Sigmoid colon (tissue), 4 donors: ENCODE results near the gene COMP.

Experiments
- CTCF ChIP-seq, 4 experiments: fragments of 450-650 bp in 3 of 4; fragments of 200-600 bp in 1 of 4; IDR thresholded peaks; one replicate each; pipeline ENCODE4 v1.5.1; 2016 to 2019; ENCODE audit warnings: antibody characterized with exemption in 4 of 4, mild to moderate bottlenecking in 3 of 4, moderate library complexity in 2 of 4
- EP300 ChIP-seq, 4 donors: sonication (generic); formaldehyde crosslinking; IDR thresholded peaks; one replicate each; pipeline ENCODE4 v1.6.1; 2017; ENCODE audit warnings: antibody characterized with exemption in 4 of 4
- POLR2A ChIP-seq, 2 donors: fragments of 450-650 bp; IDR thresholded peaks; one replicate each; pipeline ENCODE4 v1.6.1; 2016; ENCODE audit warnings: antibody characterized with exemption in 2 of 2, mild to moderate bottlenecking in 2 of 2, moderate library complexity in 2 of 2
- POLR2AphosphoS5 ChIP-seq, 4 donors: sonication (generic); formaldehyde crosslinking; IDR thresholded peaks; one replicate each; pipeline ENCODE4 v1.6.1; 2017; ENCODE audit warnings: antibody characterized with exemption in 4 of 4

- TF ChIP-seq CTCF (IDR thresholded peaks at IDR 0.05) = no peak
- no peak for TF ChIP-seq POLR2A (IDR thresholded peaks at IDR 0.05)
- TF ChIP-seq EP300 (IDR thresholded peaks at IDR 0.05) = no peak
- TF ChIP-seq POLR2AphosphoS5 (IDR thresholded peaks at IDR 0.05) = no peak
These were observed 34.2 kb downstream of the COMP start for GRCh38 chr19:18756896-18757295.
